ENCODE results near the gene TRIM65.

GRCh38 chr17:75899767-75900468 is 3.2 kb upstream of the TRIM65 start:
- TF ChIP-seq CTCF (IDR thresholded peaks at IDR 0.05; ENCODE audit: poor library complexity, severe bottlenecking) (no peak), EP300 (conservative IDR thresholded peaks at IDR 0.05; ENCODE audit: poor library complexity, severe bottlenecking) (no peak), TAF1 (IDR thresholded peaks at IDR 0.05; ENCODE audit: low read depth) (no peak), RAD21 (conservative IDR thresholded peaks at IDR 0.05) (no peak), SMC3 (conservative IDR thresholded peaks at IDR 0.05; ENCODE audit: poor library complexity) (no peak)

Data from neural cell (in vitro differentiated cells).